Measurements from ENCODE around the gene ZNF74.

- TF ChIP-seq, protein P1, sequence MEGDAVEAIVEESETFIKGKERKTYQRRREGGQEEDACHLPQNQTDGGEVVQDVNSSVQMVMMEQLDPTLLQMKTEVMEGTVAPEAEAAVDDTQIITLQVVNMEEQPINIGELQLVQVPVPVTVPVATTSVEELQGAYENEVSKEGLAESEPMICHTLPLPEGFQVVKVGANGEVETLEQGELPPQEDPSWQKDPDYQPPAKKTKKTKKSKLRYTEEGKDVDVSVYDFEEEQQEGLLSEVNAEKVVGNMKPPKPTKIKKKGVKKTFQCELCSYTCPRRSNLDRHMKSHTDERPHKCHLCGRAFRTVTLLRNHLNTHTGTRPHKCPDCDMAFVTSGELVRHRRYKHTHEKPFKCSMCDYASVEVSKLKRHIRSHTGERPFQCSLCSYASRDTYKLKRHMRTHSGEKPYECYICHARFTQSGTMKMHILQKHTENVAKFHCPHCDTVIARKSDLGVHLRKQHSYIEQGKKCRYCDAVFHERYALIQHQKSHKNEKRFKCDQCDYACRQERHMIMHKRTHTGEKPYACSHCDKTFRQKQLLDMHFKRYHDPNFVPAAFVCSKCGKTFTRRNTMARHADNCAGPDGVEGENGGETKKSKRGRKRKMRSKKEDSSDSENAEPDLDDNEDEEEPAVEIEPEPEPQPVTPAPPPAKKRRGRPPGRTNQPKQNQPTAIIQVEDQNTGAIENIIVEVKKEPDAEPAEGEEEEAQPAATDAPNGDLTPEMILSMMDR (IDR thresholded peaks at IDR 0.05), result no peak
- TF ChIP-seq EZH2 (IDR thresholded peaks at IDR 0.05), result no peak
- no peak for TF ChIP-seq EZH2phosphoT487 (IDR thresholded peaks at IDR 0.05)
These were observed 20.5 kb downstream of the ZNF74 start for GRCh38 chr22:20414450-20414849.

Data from neural progenitor cell (in vitro differentiated cells).